Ramos (cell line): ENCODE results near the gene RNF125.
"Not testable (repeated sequence)": the region's sequence is repeated elsewhere in the genome, so short reads cannot be mapped to it uniquely, and the experiment has no call there.

Experiments
- in situ Hi-C: fragments of 300-500 bp; cut with MboI; formaldehyde crosslinking; loops from one replicate; pipeline ENCODE4 v1.14.3; 2022; ENCODE audit warnings: low sequenced_read_pairs; ENCODE audit not compliant: unreplicated experiment

Gene RNF125

DNA sequence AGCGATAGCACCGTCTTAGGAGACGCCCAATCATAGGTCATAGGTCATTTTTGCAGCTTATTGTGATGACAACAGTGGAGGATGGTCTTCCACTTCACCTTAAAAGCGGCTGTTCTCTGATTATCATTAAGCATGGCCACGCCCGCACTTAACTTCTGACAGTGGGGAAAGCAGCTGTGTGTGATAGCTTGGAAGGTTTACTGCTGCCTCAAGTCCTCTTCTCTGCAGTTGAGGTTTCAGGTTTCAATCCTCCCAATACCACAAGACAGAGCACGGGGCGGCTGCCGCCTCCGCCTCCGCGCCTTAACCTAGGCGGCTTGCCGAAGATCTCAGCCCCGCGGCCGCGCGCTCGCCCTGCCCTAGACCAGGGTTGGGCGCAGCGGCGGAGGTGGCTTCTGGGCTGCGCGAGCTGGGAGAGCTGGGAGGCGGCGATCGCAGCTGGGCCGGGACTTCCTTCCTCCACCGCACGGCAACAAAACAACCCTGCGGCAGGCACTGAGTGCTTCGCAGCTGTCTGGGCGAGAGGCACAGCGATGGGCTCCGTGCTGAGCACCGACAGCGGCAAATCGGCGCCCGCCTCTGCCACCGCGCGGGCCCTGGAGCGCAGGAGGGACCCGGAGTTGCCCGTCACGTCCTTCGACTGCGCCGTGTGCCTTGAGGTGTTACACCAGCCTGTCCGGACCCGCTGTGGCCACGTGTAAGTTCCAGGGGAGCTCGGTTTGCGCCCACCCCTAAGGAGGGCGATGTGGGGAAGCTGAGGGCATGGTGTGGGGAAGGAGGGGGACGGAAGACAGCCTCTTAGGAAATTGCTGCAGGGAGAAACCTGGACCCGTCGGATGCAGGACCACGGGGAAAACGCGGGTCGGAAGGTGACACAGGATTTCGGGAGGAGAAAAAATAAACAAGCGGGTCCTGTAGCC, at the start of gene RNF125:
Gene RNF125 (plus strand): TSS at position 495 of the 920 bp plus-strand sequence. CDS start 39 bp downstream, at position 534.
- in situ Hi-C loops = no loop called here

- in situ Hi-C loops = loop anchor here (10.0 kb wide), 1 partner anchor 406 kb away; no protein-coding TSS in a partner anchor
Measured at GRCh38 chr18:31970617-31971016, 48.0 kb upstream of the RNF125 start.

DNA sequence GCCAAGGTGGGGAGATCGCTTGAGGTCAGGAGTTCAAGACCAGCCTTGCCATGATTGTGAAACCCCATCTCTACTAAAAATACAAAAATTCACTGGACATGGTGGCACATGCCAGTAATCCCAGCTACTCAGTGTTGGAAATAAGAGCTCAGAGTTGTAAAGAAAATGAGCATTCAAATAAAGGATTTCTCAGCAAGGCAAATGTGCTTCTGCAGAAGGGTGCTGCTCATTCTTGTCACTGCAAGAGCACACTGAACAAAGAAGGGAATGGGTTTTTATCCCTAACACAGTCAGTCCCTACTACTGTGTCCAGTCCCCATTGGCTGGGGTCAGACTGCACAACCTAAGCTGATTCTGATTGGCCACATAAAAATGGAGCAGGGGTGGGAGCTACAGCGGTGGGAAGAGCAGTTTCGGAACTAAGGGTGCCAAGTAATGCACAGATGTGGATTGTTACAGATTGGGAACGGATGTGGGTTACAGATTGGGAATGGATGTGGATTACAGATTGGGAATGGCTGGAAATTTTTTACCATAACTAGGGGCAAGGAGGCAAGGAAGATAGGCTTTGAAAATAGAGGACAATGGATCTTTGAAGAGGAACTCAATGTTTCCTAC, 44.6 kb upstream of the RNF125 start:
- in situ Hi-C loops = loop anchor here (10.0 kb wide), 1 partner anchor 409 kb away; no protein-coding TSS in a partner anchor

GRCh38 chr18:31976242-31976641, 42.4 kb upstream of the RNF125 start:
- in situ Hi-C loops = loop anchor here (5.0 to 10.0 kb wide), 2 partner anchors 239 to 411 kb away; no protein-coding TSS in a partner anchor

DNA sequence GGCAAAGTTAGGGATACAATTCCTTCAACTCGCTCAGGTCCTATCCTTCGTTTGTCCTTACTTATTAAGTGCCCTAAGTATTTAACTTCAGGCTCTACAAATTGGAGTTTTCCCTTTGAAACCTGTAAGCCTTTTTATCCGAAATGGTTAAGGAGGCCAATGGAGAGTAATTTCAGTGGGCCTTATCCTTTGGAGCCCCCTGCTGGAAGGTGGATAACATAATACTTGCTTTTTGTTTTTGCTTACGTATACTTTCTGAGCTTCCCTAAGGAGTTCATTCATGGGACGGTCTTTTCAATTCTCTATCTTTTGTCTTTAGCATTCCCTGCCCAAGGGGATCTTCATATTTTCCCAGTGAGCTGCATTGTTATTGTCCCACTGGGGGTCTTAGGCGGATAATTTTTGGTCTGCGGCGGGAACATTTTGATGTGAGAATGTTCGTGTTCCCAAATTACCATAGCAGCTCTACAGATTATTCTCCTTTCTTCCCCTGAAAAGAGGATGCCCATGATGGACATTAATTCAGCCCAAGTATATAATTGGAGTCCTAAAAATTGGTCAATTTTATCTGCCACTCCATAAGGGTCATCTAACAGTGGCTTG, 41.3 kb upstream of the RNF125 start:
- in situ Hi-C loops = loop anchor here (5.0 to 10.0 kb wide), 2 partner anchors 240 to 413 kb away; no protein-coding TSS in a partner anchor

GRCh38 chr18:31978616-31979015, 40.0 kb upstream of the RNF125 start:
- in situ Hi-C loops = loop anchor here (5.0 to 10.0 kb wide), 2 partner anchors 241 to 414 kb away; no protein-coding TSS in a partner anchor

DNA sequence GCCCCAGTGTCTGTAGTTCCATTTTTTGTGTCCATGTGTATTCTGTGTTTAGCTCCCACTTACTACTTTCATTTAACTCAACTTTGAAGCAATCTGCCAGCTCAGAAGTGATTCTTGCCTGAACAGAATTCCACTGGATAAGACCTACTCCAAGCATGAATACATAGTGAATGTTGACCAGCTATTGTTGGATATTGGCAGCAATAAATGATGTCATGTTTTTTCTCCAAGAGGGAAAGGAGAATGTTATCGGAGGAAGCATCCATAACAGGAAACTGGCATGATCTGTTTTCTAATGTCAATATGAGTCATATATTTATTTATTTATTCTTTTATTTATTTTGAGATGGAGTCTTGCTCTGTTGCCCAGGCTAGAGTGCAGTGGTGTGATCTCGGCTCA, 38.9 kb upstream of the RNF125 start:
- in situ Hi-C loops = loop anchor here (5.0 to 10.0 kb wide), 2 partner anchors 242 to 415 kb away; no protein-coding TSS in a partner anchor

DNA sequence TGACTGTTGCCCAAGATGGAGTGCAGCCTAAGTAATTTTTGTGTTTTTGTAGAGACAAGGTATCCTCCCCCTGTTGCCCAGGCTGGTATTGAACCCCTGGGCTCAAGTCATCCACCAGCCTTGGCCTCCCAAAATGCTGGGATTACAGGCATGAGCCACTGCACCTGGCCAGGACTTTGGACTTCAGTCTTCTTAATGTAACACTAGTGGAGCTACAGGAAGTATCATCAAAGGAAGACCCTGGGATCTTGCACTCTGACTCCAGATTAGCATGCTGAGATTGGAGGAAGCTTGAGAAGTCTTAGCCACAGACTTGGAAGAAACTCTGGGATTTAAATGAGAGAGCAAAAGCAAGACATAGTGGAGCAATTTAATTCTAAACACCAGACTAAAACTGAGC, 37.8 kb upstream of the RNF125 start:
- in situ Hi-C loops = no loop called here

DNA sequence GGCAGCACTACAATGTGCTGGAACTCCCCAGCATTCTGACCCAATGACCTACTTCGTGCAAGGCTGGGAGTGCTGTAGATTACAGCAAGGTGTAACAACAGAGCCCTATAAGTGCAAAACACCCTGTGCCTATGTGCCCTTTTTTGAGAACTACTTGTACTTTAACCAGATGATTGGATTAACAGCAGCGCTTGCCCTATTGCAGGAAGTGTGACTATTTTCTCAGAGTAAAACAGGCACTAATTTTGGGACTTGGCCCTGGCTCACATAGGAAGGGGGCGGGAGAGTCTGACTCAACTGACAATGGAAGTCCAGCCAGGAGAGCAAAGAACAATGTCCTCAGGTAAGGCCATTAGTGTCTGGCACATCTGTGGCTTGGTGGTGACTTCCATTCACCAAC, 35.6 kb upstream of the RNF125 start:
- in situ Hi-C loops = no loop called here

DNA sequence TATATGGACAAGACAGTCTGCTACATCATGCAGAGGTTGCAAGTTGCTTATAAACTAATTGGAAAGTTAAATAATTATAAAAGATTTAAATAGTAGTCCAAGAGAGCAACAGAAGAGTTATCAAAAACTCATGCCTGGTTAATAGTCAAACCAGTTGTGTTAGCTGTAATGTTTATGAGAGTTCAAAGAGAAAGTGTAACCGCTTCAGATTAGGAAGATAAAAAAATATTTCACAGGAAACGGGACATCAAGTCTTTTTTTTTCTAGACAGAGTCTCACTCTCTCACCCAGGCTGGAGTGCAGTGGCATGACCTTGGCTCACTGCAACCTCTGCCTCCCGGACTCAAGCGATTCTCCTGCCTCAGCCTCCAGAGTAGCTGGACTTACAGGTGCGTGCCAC, 34.6 kb upstream of the RNF125 start:
- in situ Hi-C loops = no loop called here

GRCh38 chr18:31990823-31991222, 27.8 kb upstream of the RNF125 start:
- in situ Hi-C loops = no loop called here

- in situ Hi-C loops = no loop called here
Measured at GRCh38 chr18:31996007-31996406, 22.6 kb upstream of the RNF125 start.

- in situ Hi-C loops = no loop called here
Measured at GRCh38 chr18:31998880-31999412, 19.7 kb upstream of the RNF125 start.

GRCh38 chr18:32001141-32001540, 17.5 kb upstream of the RNF125 start:
- in situ Hi-C loops = not testable (repeated sequence)

DNA sequence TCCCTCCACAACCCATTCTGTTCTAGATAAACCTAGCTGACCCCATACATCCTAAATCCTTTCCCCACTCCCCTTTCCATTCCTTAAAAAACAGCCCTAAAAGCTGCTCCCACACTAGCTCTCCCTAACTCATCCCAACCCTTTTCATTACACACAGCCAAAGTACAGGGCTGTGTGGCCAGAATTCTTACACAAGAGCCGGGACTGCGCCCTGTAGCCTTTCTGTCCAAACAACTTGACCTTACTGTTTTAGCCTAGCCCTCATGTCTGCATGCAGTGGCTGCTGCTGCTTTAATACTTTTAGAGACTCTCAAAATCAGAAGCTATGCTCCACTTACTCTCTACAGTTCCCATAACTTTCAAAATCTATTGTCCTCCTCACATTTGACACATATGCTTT, 14.8 kb upstream of the RNF125 start:
- in situ Hi-C loops = not testable (repeated sequence)

GRCh38 chr18:32010124-32010721, 8.4 kb upstream of the RNF125 start:
- in situ Hi-C loops = no loop called here

DNA sequence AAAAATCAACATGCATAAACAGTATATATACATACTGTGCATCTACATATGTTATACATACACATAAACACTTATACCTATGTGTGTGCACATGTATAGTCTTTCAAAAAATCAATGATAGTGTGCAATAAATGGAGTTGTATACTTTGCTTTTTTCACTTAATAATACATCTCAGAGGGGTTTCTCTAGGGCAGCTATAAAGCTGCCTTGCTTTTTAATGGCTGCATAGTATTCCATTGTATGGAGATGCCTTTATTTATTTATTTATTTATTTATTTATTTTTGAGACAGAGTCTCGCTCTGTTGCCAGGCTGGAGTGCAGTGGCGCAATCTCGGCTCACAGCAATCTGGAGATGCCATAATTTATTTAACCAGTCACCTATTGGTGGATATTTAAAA, 7.4 kb upstream of the RNF125 start:
- in situ Hi-C loops = no loop called here

DNA sequence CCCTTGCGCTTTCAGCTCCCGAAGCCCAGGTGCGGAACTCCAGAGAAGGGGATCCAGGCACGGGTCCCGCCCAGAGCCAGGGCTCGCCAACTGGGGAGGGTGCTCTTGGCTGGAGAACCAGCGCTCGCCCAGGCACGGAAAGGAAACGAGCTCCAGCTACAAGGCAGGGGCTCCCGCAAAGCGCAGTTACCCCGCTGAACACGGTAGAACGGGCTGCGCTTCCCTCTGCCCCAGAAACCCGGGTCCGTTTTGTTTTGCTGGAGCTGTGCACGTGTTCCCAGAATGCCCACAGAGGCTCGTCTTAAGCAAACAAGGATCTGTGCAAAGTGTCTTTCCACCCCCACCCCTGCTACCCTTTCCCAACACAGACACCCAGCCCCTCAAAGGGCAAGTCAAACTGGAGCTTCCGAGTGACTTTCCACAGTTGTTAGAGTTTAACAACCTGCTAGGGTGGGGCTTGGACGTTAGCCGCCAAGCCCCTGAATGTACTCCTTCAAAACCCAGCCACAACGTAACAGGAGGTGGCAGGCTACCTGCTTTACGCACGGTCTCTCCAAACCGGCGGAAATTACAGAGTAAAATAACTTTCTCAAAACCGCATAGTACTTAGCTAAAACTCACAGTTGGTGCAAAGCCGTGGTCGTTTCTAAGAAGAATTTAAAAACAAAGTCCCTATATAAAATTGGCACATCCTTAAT, 775 bp downstream of the RNF125 start:
- in situ Hi-C loops = no loop called here

DNA sequence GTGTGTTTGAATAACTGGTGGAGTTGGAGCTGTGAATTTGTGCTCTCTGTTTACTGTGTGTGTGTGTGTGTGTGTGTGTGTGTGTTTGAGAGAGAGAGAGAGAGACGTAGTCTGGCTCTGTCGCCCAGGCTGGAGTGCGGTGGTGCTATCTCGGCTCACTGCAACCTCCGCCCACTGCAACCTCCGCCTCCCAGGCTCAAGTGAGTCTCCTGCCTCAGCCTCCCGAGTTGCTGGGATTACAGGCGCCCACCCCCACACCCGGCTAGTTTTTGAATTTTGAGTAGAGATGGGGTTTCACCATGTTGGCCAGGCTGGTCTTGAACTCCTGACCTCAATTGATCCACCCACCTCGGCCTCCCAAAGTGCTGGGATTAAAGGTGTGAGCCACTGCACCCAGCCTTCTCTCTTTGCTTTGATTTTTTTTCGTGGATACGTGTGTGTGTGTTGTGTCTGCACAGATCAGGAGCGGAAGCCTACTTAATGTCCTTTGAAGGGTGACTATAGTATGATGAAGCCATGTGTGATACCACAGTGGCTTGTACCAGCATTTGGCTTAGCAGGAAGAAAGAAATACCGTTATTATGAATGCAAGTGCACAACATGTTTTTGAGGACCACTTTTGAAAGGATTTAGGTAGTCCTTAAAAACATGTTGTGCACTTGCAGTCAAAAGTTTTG, 1.5 kb downstream of the RNF125 start:
- in situ Hi-C loops = not testable (repeated sequence)
